HL-60/S4 (cell line): ENCODE measurements around the gene BFSP2.
"Not testable (repeated sequence)": the region's sequence is repeated elsewhere in the genome, so short reads cannot be mapped to it uniquely, and the experiment has no call there.

Experiments used
- in situ Hi-C: fragments of 300-500 bp; cut with MboI; formaldehyde crosslinking; loops from 2 replicates; pipeline ENCODE4 v1.14.3; 2022; ENCODE audit warnings: low sequenced_read_pairs

BFSP2 gene

GRCh38 chr3:133494469-133494868 lies 94.6 kb downstream of the BFSP2 start:
- in situ Hi-C loops, result loop anchor here (25.0 kb wide), 1 partner anchor 418 kb away; no protein-coding TSS in a partner anchor

GRCh38 chr3:133502542-133502941 lies 102.7 kb downstream of the BFSP2 start:
- in situ Hi-C loops, result not testable (repeated sequence)

- in situ Hi-C loops, result no loop called here
These were observed 103.6 kb downstream of the BFSP2 start for GRCh38 chr3:133503409-133503808.

GRCh38 chr3:133504736-133505135 lies 104.9 kb downstream of the BFSP2 start:
- in situ Hi-C loops, result no loop called here

DNA sequence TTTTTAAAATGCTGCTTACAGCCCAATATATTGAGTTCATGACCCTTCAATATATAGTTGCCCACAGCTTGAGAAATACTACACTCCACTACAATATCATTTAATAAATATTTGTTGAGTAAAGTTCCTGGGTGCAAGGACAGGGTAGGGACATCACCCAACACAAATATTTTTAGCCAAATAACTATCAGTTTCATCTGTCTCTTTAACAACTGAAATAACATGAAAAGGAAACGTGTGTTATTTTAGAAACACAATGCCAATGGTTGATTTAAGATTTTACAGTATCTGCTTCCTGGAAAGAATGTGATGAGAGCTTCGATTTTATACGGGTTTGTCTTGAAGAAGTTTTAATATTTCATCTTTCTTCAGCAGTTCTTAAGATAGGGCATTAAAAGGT lies 106.0 kb downstream of the BFSP2 start:
- in situ Hi-C loops, result no loop called here

GRCh38 chr3:133506215-133506901 lies 106.5 kb downstream of the BFSP2 start:
- in situ Hi-C loops, result no loop called here

DNA sequence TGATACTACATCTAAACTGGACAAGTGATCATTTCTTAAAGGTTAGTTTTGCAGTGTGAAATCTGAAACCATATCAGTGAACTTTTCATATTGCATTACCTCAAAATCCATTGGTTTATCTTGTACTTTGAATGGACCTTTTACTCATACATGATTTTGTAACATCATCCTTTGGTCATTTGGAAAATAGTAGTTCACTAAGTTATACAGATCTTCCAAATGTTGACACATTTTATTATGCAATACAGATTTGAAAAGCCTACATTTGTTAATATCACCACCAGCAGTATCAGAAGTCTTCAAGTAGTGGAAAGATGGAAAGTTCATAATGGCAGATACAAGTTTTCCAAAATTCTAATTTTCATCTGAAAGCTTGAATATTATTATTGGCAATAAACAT lies 109.6 kb downstream of the BFSP2 start:
- in situ Hi-C loops, result no loop called here

DNA sequence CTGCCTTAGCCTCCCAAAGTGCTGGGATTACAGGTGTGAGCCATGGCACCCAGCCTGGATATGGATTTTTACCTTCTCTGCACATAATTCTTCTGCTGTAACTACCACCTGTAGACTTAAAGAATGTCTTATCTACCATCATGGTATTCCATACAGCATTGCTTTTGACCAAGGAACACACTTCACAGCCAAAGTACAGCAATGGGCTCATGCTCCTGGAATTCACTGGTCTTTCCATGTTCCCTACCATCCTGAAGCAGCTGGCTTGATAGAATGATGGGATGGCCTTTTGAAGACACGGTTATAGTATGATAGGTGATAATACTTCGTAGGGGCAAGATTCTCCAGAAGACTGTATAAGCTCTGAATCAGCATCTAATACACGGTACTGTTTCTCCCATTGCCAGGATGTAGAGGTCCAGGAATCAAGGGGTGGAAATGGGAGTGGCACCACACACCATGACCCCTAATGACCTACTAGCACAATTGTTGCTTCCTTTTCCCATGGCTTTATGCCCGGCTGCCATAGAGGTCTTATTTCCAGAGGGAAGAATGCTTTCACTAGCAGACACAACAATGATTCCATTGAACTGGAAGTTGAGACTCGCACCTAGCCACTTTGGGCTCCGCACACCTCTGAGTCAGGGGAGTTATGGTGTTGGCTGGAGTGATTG lies 112.7 kb downstream of the BFSP2 start:
- in situ Hi-C loops, result no loop called here

- in situ Hi-C loops, result no loop called here
These were observed 114.6 kb downstream of the BFSP2 start for GRCh38 chr3:133514418-133514817.

DNA sequence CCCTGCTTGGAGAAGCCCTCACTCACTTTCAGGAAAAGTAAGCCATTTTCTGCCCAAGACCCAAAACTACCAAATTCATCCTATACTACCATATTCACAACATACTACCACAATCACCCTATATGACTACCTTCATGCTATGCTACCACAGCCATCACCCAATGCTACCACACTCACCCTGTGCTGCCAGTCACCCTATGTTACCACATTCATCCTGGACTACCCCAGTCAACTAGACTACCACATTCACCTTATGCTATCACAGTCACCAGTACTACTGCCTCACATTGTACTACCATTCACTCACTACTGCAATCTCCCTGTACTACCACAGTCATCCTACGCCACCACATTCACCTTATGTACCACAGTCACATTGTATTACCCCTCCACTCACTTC lies 115.3 kb downstream of the BFSP2 start:
- in situ Hi-C loops, result no loop called here

DNA sequence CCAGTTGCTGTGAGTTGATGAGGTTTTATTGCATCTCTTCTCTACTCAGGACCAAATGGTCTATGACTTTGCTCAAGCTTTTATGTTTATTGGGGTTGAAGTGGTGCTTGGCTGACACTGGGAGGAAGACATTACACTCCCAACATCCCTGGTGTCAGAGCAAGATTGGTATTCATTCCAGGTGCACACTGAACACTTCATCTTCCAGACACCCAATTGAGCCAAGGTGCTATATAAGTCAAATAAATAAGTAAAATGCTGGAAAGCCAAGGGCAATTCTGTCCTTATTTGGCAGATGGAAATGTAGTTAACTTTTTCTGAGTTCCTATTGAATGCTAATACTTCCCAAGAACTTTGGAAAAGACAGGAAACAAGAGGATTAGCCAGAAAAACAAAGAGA lies 120.4 kb downstream of the BFSP2 start:
- in situ Hi-C loops, result no loop called here

DNA sequence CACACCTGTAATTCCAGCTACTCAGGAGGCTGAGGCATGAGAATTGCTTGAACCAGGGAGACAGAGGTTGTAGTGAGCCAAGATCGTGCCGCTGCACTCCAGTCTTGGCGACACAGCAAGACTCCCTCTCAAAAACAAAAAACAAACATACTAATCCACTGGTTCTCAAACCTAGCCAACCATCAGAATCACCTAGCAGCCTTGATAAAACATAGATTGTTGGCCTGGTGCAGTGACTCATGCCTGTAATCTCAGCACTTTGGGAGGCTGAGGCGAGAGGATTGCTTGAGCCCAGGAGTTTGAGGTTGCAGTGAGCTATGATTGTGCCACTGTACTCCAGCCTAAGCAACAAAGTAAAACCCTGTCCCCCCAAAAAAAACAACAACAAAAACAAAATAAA lies 121.1 kb downstream of the BFSP2 start:
- in situ Hi-C loops, result not testable (repeated sequence)

- in situ Hi-C loops, result no loop called here
These were observed 122.1 kb downstream of the BFSP2 start for GRCh38 chr3:133521946-133522345.

DNA sequence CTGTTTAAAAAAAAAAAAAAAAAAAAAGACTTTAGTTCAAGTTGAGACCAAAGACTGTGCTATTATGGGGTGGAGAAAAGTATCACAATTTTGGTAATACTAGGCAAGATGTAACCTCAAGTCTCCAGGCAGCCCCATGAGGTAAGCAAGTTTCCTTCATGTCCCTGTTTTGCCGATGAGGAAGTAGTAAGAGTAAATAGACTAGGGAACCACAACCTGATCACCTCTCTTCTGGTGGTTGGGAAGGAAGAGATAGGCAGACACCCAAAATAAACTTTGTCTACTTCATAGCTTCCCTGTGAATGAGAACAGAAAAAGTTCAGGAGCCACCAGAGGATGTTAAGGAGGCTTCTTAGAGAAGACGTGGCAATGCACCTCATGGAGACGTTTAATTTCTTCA lies 123.9 kb downstream of the BFSP2 start:
- in situ Hi-C loops, result not testable (repeated sequence)
